HG03457 (cell line): ENCODE measurements around the gene GALP.
"Not testable (repeated sequence)": the region's sequence is repeated elsewhere in the genome, so short reads cannot be mapped to it uniquely, and the experiment has no call there.

Experiments used
- ATAC-seq: cut with Tn5 transposase; IDR thresholded peaks from one replicate; pipeline ENCODE4 v1.9.1; 2021; ENCODE audit warnings: moderate number of reproducible peaks; ENCODE audit not compliant: unreplicated experiment

GALP gene

GRCh38 chr19:56177564-56178243 is 1.9 kb downstream of the GALP start:
- ATAC-seq = no peak

GRCh38 chr19:56189785-56190184 is 14.0 kb downstream of the GALP start:
- no peak for ATAC-seq

- ATAC-seq = no peak
These were observed 15.3 kb downstream of the GALP start for GRCh38 chr19:56191115-56191514.

- ATAC-seq = no peak
These were observed 15.9 kb downstream of the GALP start for GRCh38 chr19:56191711-56192110.

GRCh38 chr19:56193981-56194640 is 18.3 kb downstream of the GALP start:
- no peak for ATAC-seq

GRCh38 chr19:56197646-56198045 is 21.8 kb downstream of the GALP start, which contains the start of gene ZSCAN5B:
Gene ZSCAN5B, minus strand, starts transcription at chr19:56197783. Its CDS starts 4,731 bp downstream, at chr19:56193052.
- not testable (repeated sequence) for ATAC-seq

GRCh38 chr19:56199687-56200086 is 23.9 kb downstream of the GALP start:
- no peak for ATAC-seq

GRCh38 chr19:56201973-56202372 is 26.2 kb downstream of the GALP start, which contains the start of gene ZSCAN5C:
Gene ZSCAN5C, plus strand, starts transcription at chr19:56202273. Its CDS starts 3,641 bp downstream, at chr19:56205914.
- ATAC-seq = no peak

GRCh38 chr19:56207581-56207980 is 31.8 kb downstream of the GALP start:
- not testable (repeated sequence) for ATAC-seq

- ATAC-seq = no peak
These were observed 33.3 kb downstream of the GALP start for GRCh38 chr19:56209091-56209490.

GRCh38 chr19:56210036-56210435 is 34.2 kb downstream of the GALP start:
- ATAC-seq = not testable (repeated sequence)

- no peak for ATAC-seq
These were observed 35.9 kb downstream of the GALP start for GRCh38 chr19:56211718-56212117.

GRCh38 chr19:56217039-56217949 is 41.5 kb downstream of the GALP start:
- ATAC-seq = no peak

- ATAC-seq = no peak
These were observed 43.2 kb downstream of the GALP start for GRCh38 chr19:56218961-56219360.

GRCh38 chr19:56221442-56221841 is 45.6 kb downstream of the GALP start:
- ATAC-seq = not testable (repeated sequence)

- no peak for ATAC-seq
These were observed 46.0 kb downstream of the GALP start for GRCh38 chr19:56221851-56222250.

- ATAC-seq = no peak
These were observed 47.1 kb downstream of the GALP start for GRCh38 chr19:56222901-56223300.

- ATAC-seq = no peak
These were observed 47.7 kb downstream of the GALP start for GRCh38 chr19:56223481-56223880.
